Measurements from ENCODE around the gene PLEKHM2. TPM values are rescaled to one million over a fixed set of nuclear protein-coding genes. Genes with fewer than 3 reads are reported as not detected.

Gene PLEKHM2
- total RNA-seq (38.9 and 43.1 TPM in 2 replicates), polyA plus RNA-seq (30.6 and 31.8 TPM in 2 replicates)

- H3K4me1 ChIP-seq (ENCODE audit: insufficient read depth), result peaks cover 14% of the 10 kb centered on the region
- H3K4me3 ChIP-seq, result peak within 1 kb of the TSS; percentile 100
- no peaks in the 10 kb centered on the region for H3K27me3 ChIP-seq
- peaks cover 54% of the 10 kb centered on the region for H3K79me2 ChIP-seq
- no peaks in the 10 kb centered on the region for H3K36me3 ChIP-seq (replicated peaks; ENCODE audit: insufficient read depth, low read depth)
- WGBS (ENCODE audit: low lambda C conversion rate, missing lambda C conversion rate), result 0% methylated on average over 29 of the region's 52 CpGs
- peak; percentile 81 for DNase-seq (ENCODE audit: low spot score)
- peak within 1 kb of the TSS; percentile 96 for H2AFZ ChIP-seq
- peak within 1 kb of the TSS; percentile 99 for H3K4me2 ChIP-seq
- TF ChIP-seq EZH2 (IDR thresholded peaks at IDR 0.05; ENCODE audit: borderline replicate concordance) (no peak), EZH2phosphoT487 (IDR thresholded peaks at IDR 0.05; ENCODE audit: low read depth, severe bottlenecking, unreplicated experiment) (no peak), CTCF (IDR thresholded peaks at IDR 0.05; ENCODE audit: poor library complexity) (no peak)
- no peaks in the 10 kb centered on the region for H3K9me2 ChIP-seq (replicated peaks; ENCODE audit: insufficient read depth)
- H3K9me3 ChIP-seq (ENCODE audit: low read depth), result no peaks in the 10 kb centered on the region
- H4K20me1 ChIP-seq (ENCODE audit: insufficient read depth, poor library complexity, severe bottlenecking), result peaks cover 21% of the 10 kb centered on the region
- peak within 1 kb of the TSS; percentile 99 for H3K27ac ChIP-seq
Observed at GRCh38 chr1:15684042-15684461, at the start of gene PLEKHM2. TSS of gene PLEKHM2 (plus strand) at chr1:15684320. CDS start at chr1:15684559, 239 bp downstream.

- H3K36me3 ChIP-seq (replicated peaks; ENCODE audit: insufficient read depth, low read depth), result no peaks in the 10 kb centered on the region
- no peak overlapping the region for H2AFZ ChIP-seq
- no peaks in the 10 kb centered on the region for H3K9me2 ChIP-seq (replicated peaks; ENCODE audit: insufficient read depth)
- no peaks in the 10 kb centered on the region for H3K9me3 ChIP-seq (ENCODE audit: low read depth)
- H3K4me3 ChIP-seq, result no peak overlapping the region
- H4K20me1 ChIP-seq (ENCODE audit: insufficient read depth, poor library complexity, severe bottlenecking), result no peaks in the 10 kb centered on the region
- TF ChIP-seq EZH2phosphoT487 (IDR thresholded peaks at IDR 0.05; ENCODE audit: low read depth, severe bottlenecking, unreplicated experiment) (no peak), EZH2 (IDR thresholded peaks at IDR 0.05; ENCODE audit: borderline replicate concordance) (no peak), CTCF (IDR thresholded peaks at IDR 0.05; ENCODE audit: poor library complexity) (no peak)
- no peak for DNase-seq (ENCODE audit: low spot score)
- no peaks in the 10 kb centered on the region for H3K27me3 ChIP-seq
- peaks cover 24% of the 10 kb centered on the region for H3K79me2 ChIP-seq
- no peak overlapping the region for H3K4me2 ChIP-seq
- no peaks in the 10 kb centered on the region for H3K4me1 ChIP-seq (ENCODE audit: insufficient read depth)
- no peak overlapping the region for H3K27ac ChIP-seq
- 95% methylated on average over 4 of the region's 4 CpGs for WGBS (ENCODE audit: low lambda C conversion rate, missing lambda C conversion rate)
Observed at GRCh38 chr1:15636436-15636835, 47.7 kb upstream of the PLEKHM2 start.

- Histone ChIP-seq H3K36me3 (replicated peaks; ENCODE audit: insufficient read depth, low read depth) (no peaks in the 10 kb centered on the region), H3K27ac (no peak overlapping the region), H4K20me1 (ENCODE audit: insufficient read depth, poor library complexity, severe bottlenecking) (no peaks in the 10 kb centered on the region), H3K4me1 (ENCODE audit: insufficient read depth) (no peaks in the 10 kb centered on the region), H2AFZ (no peak overlapping the region), H3K9me3 (ENCODE audit: low read depth) (no peaks in the 10 kb centered on the region), H3K9me2 (replicated peaks; ENCODE audit: insufficient read depth) (no peaks in the 10 kb centered on the region), H3K4me2 (no peak overlapping the region), H3K79me2 (peaks cover 22% of the 10 kb centered on the region), H3K27me3 (no peaks in the 10 kb centered on the region), H3K4me3 (no peak overlapping the region)
- no peak for TF ChIP-seq CTCF (IDR thresholded peaks at IDR 0.05; ENCODE audit: poor library complexity)
- no peak for TF ChIP-seq EZH2phosphoT487 (IDR thresholded peaks at IDR 0.05; ENCODE audit: low read depth, severe bottlenecking, unreplicated experiment)
- no peak for TF ChIP-seq EZH2 (IDR thresholded peaks at IDR 0.05; ENCODE audit: borderline replicate concordance)
- DNase-seq (ENCODE audit: low spot score), result no peak
- 84% methylated on average over 4 of the region's 4 CpGs for WGBS (ENCODE audit: low lambda C conversion rate, missing lambda C conversion rate)
Observed at GRCh38 chr1:15637826-15638225, 46.3 kb upstream of the PLEKHM2 start.

GRCh38 chr1:15639262-15639661 is 44.9 kb upstream of the PLEKHM2 start:
- no peak for DNase-seq (ENCODE audit: low spot score)
- TF ChIP-seq EZH2phosphoT487 (IDR thresholded peaks at IDR 0.05; ENCODE audit: low read depth, severe bottlenecking, unreplicated experiment) (no peak), EZH2 (IDR thresholded peaks at IDR 0.05; ENCODE audit: borderline replicate concordance) (no peak), CTCF (IDR thresholded peaks at IDR 0.05; ENCODE audit: poor library complexity) (no peak)

More at GRCh38 chr1:15639262-15639661, 44.9 kb upstream of the PLEKHM2 start:
- Histone ChIP-seq H3K9me2 (replicated peaks; ENCODE audit: insufficient read depth) (no peaks in the 10 kb centered on the region), H3K27ac (no peak overlapping the region), H3K36me3 (replicated peaks; ENCODE audit: insufficient read depth, low read depth) (no peaks in the 10 kb centered on the region), H3K4me2 (no peak overlapping the region), H3K27me3 (no peaks in the 10 kb centered on the region), H2AFZ (no peak overlapping the region), H3K9me3 (ENCODE audit: low read depth) (no peaks in the 10 kb centered on the region), H3K4me3 (no peak overlapping the region), H4K20me1 (ENCODE audit: insufficient read depth, poor library complexity, severe bottlenecking) (no peaks in the 10 kb centered on the region), H3K4me1 (ENCODE audit: insufficient read depth) (no peaks in the 10 kb centered on the region), H3K79me2 (peaks cover 13% of the 10 kb centered on the region)

Measured in hepatocyte (in vitro differentiated cells).